ENCODE measurements around the gene PDHX.

Gene PDHX

GRCh38 chr11:34929794-34930763 is 13.7 kb downstream of the PDHX start:
- H3K4me1 ChIP-seq (ENCODE audit: insufficient read depth, poor library complexity, severe bottlenecking): peaks cover 10% of the 10 kb centered on the region
- no peak for DNase-seq (ENCODE audit: low spot score)
- ATAC-seq (ENCODE audit: low read depth): no peak
- no peaks in the 10 kb centered on the region for H3K9me3 ChIP-seq (ENCODE audit: severe bottlenecking)
- H3K27ac ChIP-seq (ENCODE audit: poor library complexity, severe bottlenecking): no peak overlapping the region
- peaks cover 21% of the 10 kb centered on the region for H3K36me3 ChIP-seq (ENCODE audit: low read depth)
- TF ChIP-seq CTCF (IDR thresholded peaks at IDR 0.05; ENCODE audit: poor library complexity, severe bottlenecking): no peak
- H3K27me3 ChIP-seq (ENCODE audit: insufficient read depth, poor library complexity, severe bottlenecking): no peaks in the 10 kb centered on the region
- no peak overlapping the region for H3K4me3 ChIP-seq (ENCODE audit: severe bottlenecking)

DNA sequence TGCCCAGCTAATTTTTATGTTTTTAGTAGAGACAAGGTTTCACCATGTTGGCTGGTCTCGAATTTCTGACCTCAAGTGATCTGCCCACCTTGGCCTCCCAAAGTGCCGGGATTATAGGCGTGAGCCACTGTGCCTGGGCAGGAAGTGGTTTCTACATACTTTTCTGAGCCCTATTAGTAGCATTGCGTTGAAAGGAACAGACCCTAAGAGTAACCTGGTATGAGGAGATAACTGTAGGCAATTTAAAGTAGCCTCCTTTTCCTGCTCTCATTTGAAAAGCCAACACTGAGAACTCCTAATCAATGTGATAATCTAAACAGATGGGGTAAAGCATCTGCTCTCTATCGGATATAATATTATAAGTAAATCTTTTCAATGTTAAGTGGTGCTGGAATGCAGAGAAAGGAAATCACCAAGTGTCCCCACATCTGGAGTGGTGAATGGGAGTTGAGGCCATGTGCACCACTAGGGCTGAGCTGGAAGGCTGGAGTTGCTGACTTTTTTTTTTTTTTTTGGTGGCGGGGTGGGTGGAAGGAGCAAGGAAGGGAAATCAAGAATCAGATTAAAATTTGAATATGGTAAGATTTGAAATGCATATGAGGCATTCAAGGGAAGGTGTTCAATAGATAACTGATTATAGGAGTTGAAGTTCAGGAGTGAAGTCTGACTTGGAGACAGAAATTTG is 20.7 kb downstream of the PDHX start:
- Histone ChIP-seq H3K27ac (ENCODE audit: poor library complexity, severe bottlenecking) (no peak overlapping the region), H3K36me3 (ENCODE audit: low read depth) (peaks cover 18% of the 10 kb centered on the region)
- no peak for TF ChIP-seq CTCF (IDR thresholded peaks at IDR 0.05; ENCODE audit: poor library complexity, severe bottlenecking)

DNA sequence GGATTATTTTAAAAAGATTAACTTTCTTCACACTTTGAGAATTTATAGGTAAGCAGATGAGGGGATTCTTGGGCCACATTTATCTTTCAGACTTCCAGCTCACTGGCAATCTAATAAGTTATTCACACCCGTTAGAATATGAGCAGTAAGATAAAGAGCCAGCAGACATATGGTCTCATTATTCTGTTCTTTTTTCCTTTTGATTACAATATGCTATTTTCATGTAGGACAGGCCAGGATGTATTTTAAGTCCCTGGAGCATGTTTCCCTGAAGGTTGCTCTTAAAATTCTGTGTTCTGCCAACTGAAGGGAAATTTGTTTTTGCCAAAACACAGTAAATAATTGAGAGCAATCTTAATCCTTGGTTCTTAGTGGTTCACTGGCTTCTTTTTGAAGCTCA is 22.2 kb downstream of the PDHX start:
- H3K27me3 ChIP-seq (ENCODE audit: insufficient read depth, poor library complexity, severe bottlenecking): no peaks in the 10 kb centered on the region
- H3K4me3 ChIP-seq (ENCODE audit: severe bottlenecking): no peak overlapping the region
- TF ChIP-seq CTCF (IDR thresholded peaks at IDR 0.05; ENCODE audit: poor library complexity, severe bottlenecking): no peak
- no peaks in the 10 kb centered on the region for H3K4me1 ChIP-seq (ENCODE audit: insufficient read depth, poor library complexity, severe bottlenecking)
- H3K36me3 ChIP-seq (ENCODE audit: low read depth): peaks cover 8% of the 10 kb centered on the region; the same call in 1 of the 2 replicates
- H3K27ac ChIP-seq (ENCODE audit: poor library complexity, severe bottlenecking): no peak overlapping the region
- no peaks in the 10 kb centered on the region for H3K9me3 ChIP-seq (ENCODE audit: severe bottlenecking)
- no peak for DNase-seq (ENCODE audit: low spot score)
- ATAC-seq (ENCODE audit: low read depth): no peak

More for the DNA sequence above, 20.7 kb downstream of the PDHX start:
- ATAC-seq (ENCODE audit: low read depth): no peak
- Histone ChIP-seq H3K4me3 (ENCODE audit: severe bottlenecking) (no peak overlapping the region), H3K9me3 (ENCODE audit: severe bottlenecking) (no peaks in the 10 kb centered on the region), H3K27me3 (ENCODE audit: insufficient read depth, poor library complexity, severe bottlenecking) (no peaks in the 10 kb centered on the region), H3K4me1 (ENCODE audit: insufficient read depth, poor library complexity, severe bottlenecking) (no peaks in the 10 kb centered on the region)
- DNase-seq (ENCODE audit: low spot score): no peak

GRCh38 chr11:34940026-34940677 is 23.7 kb downstream of the PDHX start:
- no peak overlapping the region for H3K27ac ChIP-seq (ENCODE audit: poor library complexity, severe bottlenecking)
- DNase-seq (ENCODE audit: low spot score): no peak
- H3K36me3 ChIP-seq (ENCODE audit: low read depth): peaks cover 13% of the 10 kb centered on the region; the same call in 1 of the 2 replicates
- no peaks in the 10 kb centered on the region for H3K27me3 ChIP-seq (ENCODE audit: insufficient read depth, poor library complexity, severe bottlenecking)
- TF ChIP-seq CTCF (IDR thresholded peaks at IDR 0.05; ENCODE audit: poor library complexity, severe bottlenecking): peak; percentile 2
- no peak for ATAC-seq (ENCODE audit: low read depth)
- H3K4me1 ChIP-seq (ENCODE audit: insufficient read depth, poor library complexity, severe bottlenecking): no peaks in the 10 kb centered on the region
- H3K4me3 ChIP-seq (ENCODE audit: severe bottlenecking): no peak overlapping the region
- H3K9me3 ChIP-seq (ENCODE audit: severe bottlenecking): no peaks in the 10 kb centered on the region

Data from RWPE2 (cell line).